Thymus (tissue), 11 donors: ENCODE data around the gene POLR3B. TPM values are rescaled to one million over a fixed set of nuclear protein-coding genes. Genes with fewer than 3 reads are reported as not detected.

Experiments used
- DNase-seq, 9 donors: peaks; one replicate each; pipeline ENCODE4 v3.0.0-alpha.2; 2013; ENCODE audit warnings: low spot score in 9 of 9, low read depth in 6 of 9, missing footprints in 1 of 9
- H3K27ac ChIP-seq, 2 donors: one replicate each; pipeline ENCODE4 v1.5.1; 2013; ENCODE audit warnings: control low read depth in 1 of 2, low read depth in 1 of 2, low read length in 1 of 2, mild to moderate bottlenecking in 1 of 2, moderate library complexity in 1 of 2
- H3K27me3 ChIP-seq, 2 donors: one replicate each; pipeline ENCODE4 v1.5.1; 2013; ENCODE audit warnings: low read length in 1 of 2; ENCODE audit not compliant: control insufficient read depth in 2 of 2, insufficient read depth in 1 of 2
- H3K36me3 ChIP-seq, 2 donors: one replicate each; pipeline ENCODE4 v1.5.1; 2013; ENCODE audit warnings: low read length in 1 of 2, mild to moderate bottlenecking in 1 of 2, moderate library complexity in 1 of 2; ENCODE audit not compliant: control insufficient read depth in 2 of 2, insufficient read depth in 2 of 2
- H3K4me1 ChIP-seq, 2 donors: one replicate each; pipeline ENCODE4 v1.5.1; 2013; ENCODE audit warnings: low read length in 2 of 2; ENCODE audit not compliant: control insufficient read depth in 2 of 2, insufficient read depth in 2 of 2
- H3K4me3 ChIP-seq, 2 donors: one replicate each; pipeline ENCODE4 v1.5.1; 2013; ENCODE audit warnings: low read length in 2 of 2, control low read depth in 1 of 2, mild to moderate bottlenecking in 1 of 2
- H3K9me3 ChIP-seq, 2 donors: one replicate each; pipeline ENCODE4 v1.5.1; 2013; ENCODE audit warnings: low read length in 1 of 2, mild to moderate bottlenecking in 1 of 2; ENCODE audit not compliant: control insufficient read depth in 2 of 2, insufficient read depth in 1 of 2
- WGBS: extraction: QIAGEN DNeasy Blood & Tissue Kit; methylation state at CpG from one replicate; pipeline ENCODE4 v1.1.7; 2013; 5-methylcytosine and 5-hydroxymethylcytosine counted together
- polyA plus RNA-seq: library from polyadenylated mRNA; stranded (reverse); fragments of 200-250 nt; gene quantifications from one replicate; pipeline ENCODE4 v1.2.3, GENCODE V29; 2013
- total RNA-seq: library from RNA; stranded (reverse); fragments of 120-200 nt; gene quantifications from one replicate; pipeline ENCODE4 v1.2.4, GENCODE V29; 2013
- donor health status: healthy.

Gene POLR3B
- total and polyA plus RNA-seq, 2 donors, result 4.5 to 7.5 TPM

DNA sequence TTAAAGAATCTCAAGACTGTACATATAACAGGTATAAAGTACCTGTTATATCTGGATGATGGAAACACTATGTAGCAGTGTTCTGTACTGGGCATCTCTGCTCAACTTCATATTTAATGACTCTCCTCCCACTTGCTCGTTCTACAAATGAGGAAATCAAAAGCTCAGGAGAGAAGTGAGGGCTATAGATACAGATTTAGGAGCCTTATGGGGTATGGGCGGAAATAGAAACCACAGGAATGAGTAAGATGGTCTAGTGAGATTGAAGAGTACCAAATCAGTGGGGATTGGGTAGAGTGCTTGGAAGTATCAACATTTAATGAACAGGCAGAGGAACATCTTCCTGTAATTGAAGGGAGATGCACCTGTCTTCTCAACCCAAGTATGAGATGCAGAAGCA is 23.8 kb upstream of the POLR3B start:
- no peaks in the 10 kb centered on the region for H3K9me3 ChIP-seq
- no peak for DNase-seq
- no peaks in the 10 kb centered on the region for H3K4me1 ChIP-seq
- H3K27ac ChIP-seq, result no peak overlapping the region
- H3K27me3 ChIP-seq, result no peaks in the 10 kb centered on the region
- H3K36me3 ChIP-seq, result peaks cover 10 to 11% of the 10 kb centered on the region in 2 donors
- WGBS, result 80% methylated on average over 2 of the region's 2 CpGs
- no peak overlapping the region for H3K4me3 ChIP-seq

GRCh38 chr12:106341086-106341877 is 16.3 kb upstream of the POLR3B start:
- H3K9me3 ChIP-seq, result no peaks in the 10 kb centered on the region
- 69% methylated on average over 2 of the region's 2 CpGs for WGBS
- H3K36me3 ChIP-seq, result peaks cover 3 to 20% of the 10 kb centered on the region in 2 donors
- no peaks in the 10 kb centered on the region for H3K27me3 ChIP-seq
- H3K4me1 ChIP-seq, result no peaks in the 10 kb centered on the region
- H3K4me3 ChIP-seq, result no peak overlapping the region
- no peak for DNase-seq
- no peak overlapping the region for H3K27ac ChIP-seq

- Histone ChIP-seq H3K4me3 (no peak overlapping the region), H3K27me3 (no peaks in the 10 kb centered on the region), H3K27ac (peak overlapping the region in 1 of 2 donors; percentile 10), H3K4me1 (no peaks in the 10 kb centered on the region), H3K36me3 (peaks cover 0 to 22% of the 10 kb centered on the region in 2 donors), H3K9me3 (no peaks in the 10 kb centered on the region)
- DNase-seq, result no peak
- 93% methylated on average over 9 of the region's 9 CpGs for WGBS
Observed at GRCh38 chr12:106342397-106343213, 14.9 kb upstream of the POLR3B start.

GRCh38 chr12:106343214-106343528 is 14.4 kb upstream of the POLR3B start:
- Histone ChIP-seq H3K4me1 (no peaks in the 10 kb centered on the region), H3K36me3 (peaks cover 0 to 22% of the 10 kb centered on the region in 2 donors)
- 96% methylated on average over 2 of the region's 2 CpGs for WGBS

DNA sequence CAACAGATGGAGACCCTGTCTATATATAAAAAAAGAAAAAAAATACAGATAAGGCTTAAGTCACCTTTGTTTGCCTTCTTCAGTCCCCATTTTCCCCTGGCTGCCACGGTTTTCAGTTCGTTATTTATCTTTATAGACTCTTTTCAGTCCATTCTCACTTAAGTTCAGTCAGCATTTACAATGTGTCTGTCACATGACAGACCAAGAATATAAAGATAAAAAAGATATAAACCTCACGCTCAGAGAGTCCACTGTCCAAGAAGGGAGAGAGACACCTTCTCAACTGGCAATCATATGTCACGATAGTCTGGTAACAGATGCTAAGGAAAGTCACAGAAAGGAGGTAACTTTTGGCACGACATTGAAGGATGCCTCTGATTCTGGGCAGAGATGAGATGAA is 13.4 kb upstream of the POLR3B start:
- no peaks in the 10 kb centered on the region for H3K27me3 ChIP-seq
- H3K4me3 ChIP-seq, result no peak overlapping the region
- H3K4me1 ChIP-seq, result no peaks in the 10 kb centered on the region
- DNase-seq, result no peak
- WGBS, result 98% methylated on average over 5 of the region's 5 CpGs
- no peaks in the 10 kb centered on the region for H3K9me3 ChIP-seq
- H3K27ac ChIP-seq, result no peak overlapping the region
- peaks cover 0 to 22% of the 10 kb centered on the region in 2 donors for H3K36me3 ChIP-seq

More at GRCh38 chr12:106343214-106343528, 14.4 kb upstream of the POLR3B start:
- Histone ChIP-seq H3K27me3 (no peaks in the 10 kb centered on the region), H3K27ac (peak overlapping the region in 1 of 2 donors; percentile 18), H3K9me3 (no peaks in the 10 kb centered on the region), H3K4me3 (no peak overlapping the region)
- no peak for DNase-seq

- Histone ChIP-seq H3K9me3 (no peaks in the 10 kb centered on the region), H3K36me3 (peaks cover 0 to 22% of the 10 kb centered on the region in 2 donors), H3K27ac (no peak overlapping the region), H3K4me3 (no peak overlapping the region), H3K27me3 (no peaks in the 10 kb centered on the region), H3K4me1 (no peaks in the 10 kb centered on the region)
- peak in 1 of 9 donors; percentile 6 for DNase-seq
- 81% methylated on average over 5 of the region's 5 CpGs for WGBS
Observed at GRCh38 chr12:106345746-106346145, 11.8 kb upstream of the POLR3B start.

GRCh38 chr12:106348411-106348810 is 9.1 kb upstream of the POLR3B start:
- H3K36me3 ChIP-seq, result peaks cover 0 to 12% of the 10 kb centered on the region in 2 donors
- no peak overlapping the region for H3K27ac ChIP-seq
- no peaks in the 10 kb centered on the region for H3K4me1 ChIP-seq
- 94% methylated on average over 4 of the region's 4 CpGs for WGBS
- no peak overlapping the region for H3K4me3 ChIP-seq
- no peak for DNase-seq
- no peaks in the 10 kb centered on the region for H3K9me3 ChIP-seq
- no peaks in the 10 kb centered on the region for H3K27me3 ChIP-seq

- WGBS, result 92% methylated on average over 6 of the region's 6 CpGs
- Histone ChIP-seq H3K27me3 (no peaks in the 10 kb centered on the region), H3K4me3 (no peak overlapping the region), H3K4me1 (peaks cover 0 to under 1% of the 10 kb centered on the region in 2 donors), H3K9me3 (no peaks in the 10 kb centered on the region), H3K36me3 (no peaks in the 10 kb centered on the region), H3K27ac (no peak overlapping the region)
- DNase-seq, result no peak
Observed at GRCh38 chr12:106353175-106353574, 4.4 kb upstream of the POLR3B start.
